Fibroblast of the conjunctiva (primary cell): ENCODE measurements around the gene KLHDC9.
A peak's percentile ranks its signal among the peaks of the same experiment; 100 is the strongest.
"Not testable (repeated sequence)": the region's sequence is repeated elsewhere in the genome, so short reads cannot be mapped to it uniquely, and the experiment has no call there.

Experiments
- DNase-seq: peaks from one replicate; pipeline ENCODE4 v3.0.0-alpha.2; 2010; ENCODE audit warnings: low read depth

Gene KLHDC9

DNA sequence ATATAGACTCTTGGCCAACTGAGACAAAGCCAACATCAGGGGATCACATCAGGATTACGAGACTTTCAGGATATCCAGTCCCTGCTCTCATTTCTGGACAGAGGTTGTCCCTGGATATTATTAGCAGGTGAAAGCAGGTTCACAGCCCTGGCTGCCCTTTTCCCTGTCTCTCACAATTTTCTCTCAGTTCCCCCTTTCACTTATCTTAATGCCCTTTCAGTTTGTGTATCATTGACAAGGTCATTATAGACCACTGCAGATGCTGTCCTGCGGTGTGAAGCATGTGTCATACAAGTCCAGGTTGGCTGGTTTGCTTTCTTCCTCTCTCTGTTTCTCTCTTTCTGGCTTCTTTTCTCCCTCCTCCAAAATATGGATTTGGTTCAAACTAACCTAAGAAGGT is 2.1 kb upstream of the KLHDC9 start:
- DNase-seq = no peak

DNA sequence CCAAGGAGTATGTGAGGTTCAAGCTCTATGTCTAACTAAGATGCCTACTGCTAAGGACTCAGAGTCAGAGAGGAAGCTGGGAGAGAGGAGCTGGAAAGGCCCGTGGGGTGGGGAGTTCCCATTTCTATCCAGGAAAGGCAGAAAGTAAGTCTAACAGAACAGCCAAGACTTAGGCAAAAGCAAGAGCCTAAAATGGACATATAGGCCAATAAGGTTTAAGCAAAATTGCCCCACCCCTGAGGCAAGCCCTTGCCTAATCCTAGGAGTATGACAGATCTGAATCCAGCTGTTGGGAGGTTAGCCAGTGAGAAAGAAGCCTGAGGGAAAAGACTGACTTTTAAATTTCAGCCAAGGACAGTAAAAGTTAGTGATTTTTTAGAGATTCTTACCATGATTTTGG is 1.6 kb upstream of the KLHDC9 start:
- peak; percentile 59 for DNase-seq

DNA sequence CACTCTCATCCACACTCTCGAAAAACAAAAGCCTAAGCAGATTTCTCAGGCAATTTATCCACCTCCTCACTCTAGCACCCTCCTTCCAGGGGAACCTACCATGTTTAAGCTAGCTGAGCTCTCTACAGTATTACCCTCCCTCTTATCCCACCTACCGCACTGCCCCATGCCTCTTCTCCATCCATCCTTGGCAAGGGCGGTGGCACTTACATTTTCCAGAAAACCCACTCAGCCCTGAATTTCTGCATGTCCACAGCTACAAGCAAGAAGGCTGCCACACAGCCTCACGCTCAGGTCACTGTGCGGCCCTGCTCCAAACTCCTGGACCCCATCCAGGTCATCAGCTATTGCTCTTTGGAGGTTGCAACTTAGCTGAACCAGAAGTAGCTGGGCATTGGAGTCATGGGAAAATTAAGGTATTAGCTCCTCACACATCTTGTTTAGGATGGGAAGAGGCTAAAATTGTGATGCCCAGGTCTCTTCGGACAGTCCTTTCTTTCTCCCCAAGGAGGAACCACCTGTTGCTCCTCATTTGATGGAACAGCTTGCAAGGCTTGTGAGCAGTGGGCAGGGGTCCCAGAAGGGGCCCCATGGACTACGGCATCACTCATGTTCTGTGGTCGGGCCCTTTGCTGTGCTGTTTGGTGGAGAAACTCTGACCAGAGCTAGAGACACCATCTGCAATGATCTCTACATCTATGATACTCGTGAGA is 1.1 kb downstream of the KLHDC9 start:
- DNase-seq = no peak

DNA sequence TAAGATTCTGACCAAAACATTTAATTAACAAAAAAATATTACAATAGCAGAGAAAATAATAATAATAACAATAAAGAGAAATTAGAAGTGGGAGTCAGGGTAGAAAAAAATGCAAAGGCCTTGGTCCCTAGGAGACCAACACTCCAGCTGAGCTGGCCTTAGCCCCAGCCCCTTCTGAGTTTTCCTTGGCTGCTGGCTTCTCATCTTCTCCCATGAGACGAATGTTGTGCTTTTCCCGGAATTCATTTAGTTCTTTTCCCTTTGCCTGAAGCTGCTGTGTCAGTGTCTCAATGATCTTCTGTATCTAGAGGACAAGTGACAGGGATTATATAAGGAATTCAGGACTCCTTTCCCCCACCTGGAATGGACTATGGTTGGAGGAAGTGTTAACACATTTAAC is 2.4 kb downstream of the KLHDC9 start:
- no peak for DNase-seq

DNA sequence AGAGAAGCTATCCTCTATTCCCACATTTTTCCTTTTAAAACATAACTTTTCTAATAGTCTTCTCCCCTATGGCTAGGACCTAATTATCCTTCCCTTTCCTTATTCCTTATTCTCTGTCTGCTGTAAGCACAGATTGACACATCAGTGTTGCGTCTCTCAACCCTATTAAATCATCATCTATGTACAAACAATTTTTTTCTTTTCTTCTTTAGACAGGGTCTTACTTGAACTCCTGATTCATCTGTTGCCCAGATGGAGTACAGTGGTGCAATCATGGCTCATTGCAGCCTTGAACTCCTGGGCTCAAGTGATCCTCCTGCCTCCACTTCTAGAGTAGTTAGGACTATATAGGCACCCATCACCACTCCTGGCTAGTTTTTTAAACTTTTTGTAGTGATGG is 8.3 kb downstream of the KLHDC9 start:
- DNase-seq = no peak

DNA sequence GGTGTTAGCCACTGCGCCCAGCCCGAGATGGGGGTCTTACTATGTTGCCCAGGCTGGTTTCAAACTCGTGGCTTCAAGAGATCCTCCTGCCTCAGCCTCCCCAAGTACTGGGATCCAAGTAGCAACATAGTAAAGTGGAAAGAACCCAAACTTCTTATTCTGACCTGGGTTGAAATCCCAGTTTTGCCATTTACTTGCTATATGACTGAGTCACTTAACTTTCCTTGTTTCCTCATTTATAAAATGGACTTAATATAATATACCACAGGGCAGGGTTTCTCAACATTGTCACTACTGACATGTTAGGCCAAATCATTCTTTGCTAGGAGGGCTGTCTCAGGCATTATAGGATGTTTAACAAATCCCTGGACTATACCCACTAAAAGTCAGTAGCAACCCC is 13.0 kb downstream of the KLHDC9 start:
- DNase-seq = no peak

DNA sequence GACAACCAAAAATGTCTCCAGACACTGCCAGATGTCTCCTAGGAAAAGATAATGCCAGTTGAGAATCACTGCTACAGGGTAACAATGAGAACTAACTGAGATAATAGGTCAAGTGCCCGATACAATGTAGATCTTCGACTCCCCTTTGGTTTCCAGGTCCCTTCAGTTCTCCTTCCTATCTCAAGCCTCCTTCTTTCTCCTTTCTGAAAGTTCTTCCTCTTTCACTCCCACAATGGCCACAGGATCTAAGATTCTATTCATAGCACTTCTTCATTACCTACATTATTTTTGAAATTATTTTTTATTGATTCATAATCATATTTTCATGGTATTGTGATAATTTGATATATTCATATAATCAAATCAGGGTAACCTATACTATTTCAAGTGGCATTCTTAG is 13.4 kb downstream of the KLHDC9 start:
- DNase-seq = no peak

DNA sequence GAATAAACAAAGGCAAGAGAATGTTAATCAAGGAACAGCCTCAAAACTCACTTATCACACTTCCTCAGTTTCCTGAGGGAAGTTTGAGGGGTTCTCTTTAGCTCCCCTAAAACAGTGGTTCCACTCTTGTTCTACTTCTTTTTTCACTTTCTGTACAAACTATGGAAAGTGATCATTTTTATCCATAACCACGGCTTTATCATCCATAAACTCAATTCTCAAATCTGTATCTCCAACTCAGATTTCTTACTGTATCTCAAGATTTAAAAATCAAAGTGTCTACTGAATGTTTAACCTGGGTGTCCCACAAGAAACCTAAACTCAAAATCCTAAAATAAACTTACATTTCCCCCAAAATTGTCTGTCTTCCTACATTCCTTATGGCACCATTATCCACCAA is 15.8 kb downstream of the KLHDC9 start:
- DNase-seq = no peak

DNA sequence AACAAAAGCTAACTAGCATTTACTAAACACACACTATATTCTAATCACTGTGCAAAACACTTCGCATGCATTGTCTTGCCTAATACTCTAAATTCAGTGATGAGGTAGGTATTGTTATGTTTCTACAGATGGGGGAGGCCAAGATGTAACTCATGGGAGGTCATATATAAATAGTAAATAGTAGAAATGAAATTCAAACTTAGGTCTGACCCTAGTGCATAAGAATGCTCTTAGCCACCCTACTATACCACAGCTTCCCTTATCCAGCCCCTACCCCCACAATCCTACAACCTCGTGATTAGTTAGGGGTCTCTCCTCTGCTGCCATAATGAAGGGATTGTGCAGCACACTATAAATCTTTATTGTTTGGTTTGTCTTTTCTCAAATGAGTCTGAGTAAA is 16.4 kb downstream of the KLHDC9 start:
- no peak for DNase-seq

DNA sequence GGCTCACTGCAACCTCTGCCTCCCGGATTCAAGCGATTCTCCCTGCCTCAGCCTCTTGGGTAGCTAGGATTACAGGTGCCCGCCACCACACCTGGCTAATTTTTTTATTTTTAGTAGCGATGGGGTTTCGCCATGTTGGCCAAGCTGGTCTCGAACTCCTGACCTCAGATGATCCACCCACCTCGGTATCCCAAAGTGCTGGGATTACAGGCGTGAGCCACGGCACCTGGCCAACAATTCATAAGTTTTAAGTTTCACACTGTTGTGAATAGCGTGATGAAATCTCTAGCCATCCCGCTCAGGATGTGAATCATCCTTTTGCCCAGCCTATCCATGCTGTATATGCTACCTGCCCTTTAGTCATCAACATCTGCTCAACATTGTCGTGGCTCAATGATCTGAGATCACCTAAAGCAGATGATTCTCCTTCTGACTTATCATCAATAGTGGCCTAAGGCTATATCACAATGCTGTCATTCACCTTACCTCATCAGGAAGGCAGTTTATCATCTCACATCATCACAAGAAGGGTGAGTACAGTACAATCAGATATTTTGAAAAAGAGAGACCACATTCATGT is 17.1 kb downstream of the KLHDC9 start:
- peak; percentile 93 for DNase-seq

DNA sequence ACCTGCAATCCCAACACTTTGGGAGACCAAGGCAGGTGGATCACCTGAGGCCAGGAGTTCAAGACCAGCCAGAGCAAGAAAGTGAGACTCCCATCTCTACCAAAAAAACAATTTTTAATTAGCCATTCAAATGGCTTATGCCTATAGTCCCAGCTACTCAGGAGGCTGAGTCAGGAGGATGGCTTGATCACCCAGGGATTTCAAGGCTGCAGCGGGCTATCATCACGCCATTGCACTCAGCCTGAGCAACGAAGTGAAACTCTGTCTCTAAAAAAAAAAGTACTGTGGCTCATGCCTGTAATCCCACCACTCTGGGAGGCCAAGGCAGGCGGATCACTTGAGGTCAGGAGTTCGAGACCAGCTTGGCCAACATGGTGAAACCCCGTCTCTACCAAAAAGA is 17.8 kb downstream of the KLHDC9 start:
- DNase-seq = not testable (repeated sequence)

DNA sequence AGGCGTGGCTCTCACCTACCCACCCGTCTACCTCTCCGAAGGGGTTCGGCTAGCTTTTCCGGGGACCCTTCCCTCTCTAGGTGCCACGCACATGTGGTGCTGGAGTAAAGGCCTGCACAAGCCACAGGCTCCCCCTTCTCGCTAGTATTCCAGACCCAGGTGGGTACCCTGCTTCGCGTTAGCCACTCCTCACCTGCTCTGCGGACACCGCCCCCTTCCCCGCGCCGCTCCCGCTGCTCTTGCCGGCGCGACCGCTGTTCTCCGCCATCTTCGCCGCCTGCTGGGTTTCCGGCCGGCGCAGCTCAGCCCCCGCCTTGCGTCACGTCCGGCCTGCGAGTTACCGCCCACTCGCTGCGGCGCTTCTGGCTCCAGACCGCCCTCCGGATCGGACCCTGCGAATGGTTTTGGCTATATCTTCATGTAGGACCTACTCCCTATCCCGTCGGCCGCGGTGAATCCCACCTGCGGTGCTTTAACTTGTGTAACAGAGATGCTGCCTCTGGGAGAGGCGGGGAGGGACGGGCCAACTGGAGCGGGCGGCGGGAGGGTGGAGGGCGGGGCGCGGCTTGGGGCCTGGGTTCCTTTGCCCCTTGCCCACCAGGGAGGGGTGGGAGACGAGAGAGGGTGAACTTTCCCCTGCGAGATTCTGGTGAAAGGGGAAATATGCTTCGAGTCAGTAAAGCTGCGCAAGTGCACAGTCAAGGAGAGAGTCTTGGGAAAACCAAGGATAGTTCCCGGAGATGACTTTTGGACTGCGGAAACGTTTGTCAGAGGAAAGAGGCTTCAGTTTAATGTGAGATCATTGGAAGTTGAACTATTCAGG is 19.8 kb downstream of the KLHDC9 start, which contains the start of the genes NIT1 and PFDN2:
TSS of gene NIT1 (plus strand) at position 347 of the 823 bp plus-strand sequence. CDS start at position 419, 72 bp downstream.
TSS of gene PFDN2 (minus strand) at position 279 of the 823 bp plus-strand sequence. CDS start at position 268, 11 bp downstream.
- DNase-seq = peak; percentile 71

DNA sequence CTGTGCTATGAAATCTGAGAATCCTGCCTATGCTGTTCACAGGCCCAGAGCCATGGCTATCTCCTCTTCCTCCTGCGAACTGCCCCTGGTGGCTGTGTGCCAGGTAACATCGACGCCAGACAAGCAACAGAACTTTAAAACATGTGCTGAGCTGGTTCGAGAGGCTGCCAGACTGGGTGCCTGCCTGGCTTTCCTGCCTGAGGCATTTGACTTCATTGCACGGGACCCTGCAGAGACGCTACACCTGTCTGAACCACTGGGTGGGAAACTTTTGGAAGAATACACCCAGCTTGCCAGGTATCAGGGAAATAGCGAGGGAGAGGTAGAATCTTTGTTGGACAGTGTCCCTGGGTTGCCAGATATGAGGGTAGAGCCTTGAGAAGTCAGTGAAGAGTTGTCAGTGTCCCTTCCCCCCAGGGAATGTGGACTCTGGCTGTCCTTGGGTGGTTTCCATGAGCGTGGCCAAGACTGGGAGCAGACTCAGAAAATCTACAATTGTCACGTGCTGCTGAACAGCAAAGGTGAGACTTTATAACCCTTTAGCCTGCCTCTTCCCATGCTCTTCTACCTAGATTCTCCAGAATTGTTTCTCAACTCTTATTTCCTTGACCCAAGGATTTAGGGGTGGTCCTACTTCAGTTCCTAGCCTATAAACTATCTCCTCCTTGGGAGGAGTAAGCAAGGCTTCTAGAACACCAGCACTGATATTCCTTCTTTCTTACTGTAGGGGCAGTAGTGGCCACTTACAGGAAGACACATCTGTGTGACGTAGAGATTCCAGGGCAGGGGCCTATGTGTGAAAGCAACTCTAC is 21.1 kb downstream of the KLHDC9 start:
- DNase-seq = peak; percentile 61

DNA sequence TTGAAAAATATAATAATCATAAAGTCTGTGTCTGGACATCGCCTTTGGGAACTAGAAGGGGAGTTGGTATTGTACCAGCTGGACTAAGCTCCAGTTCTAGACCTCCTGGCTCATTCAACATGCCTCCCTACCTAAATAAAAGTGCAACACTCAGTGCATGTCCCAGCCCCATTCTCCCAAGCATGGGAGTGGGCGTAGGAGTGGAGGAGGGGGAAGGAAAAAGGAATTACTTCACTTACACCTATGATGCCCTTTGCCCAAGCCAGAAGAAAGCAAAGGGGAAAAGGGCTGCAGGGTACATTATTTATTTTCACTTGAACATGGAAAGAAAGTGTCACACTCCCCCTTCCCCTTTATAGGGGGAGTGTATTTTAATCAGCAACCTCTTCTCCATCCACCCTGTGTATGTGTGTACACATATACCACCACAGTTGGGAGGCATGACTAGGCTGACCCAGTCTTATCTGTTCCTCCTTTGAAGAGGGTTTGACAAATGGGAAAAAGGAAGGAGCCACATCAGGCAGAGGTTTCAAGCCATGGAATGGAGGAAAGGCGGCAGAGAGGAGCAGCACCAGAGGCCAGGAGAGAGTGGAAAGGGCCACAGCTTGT is 23.0 kb downstream of the KLHDC9 start:
- DNase-seq = no peak

DNA sequence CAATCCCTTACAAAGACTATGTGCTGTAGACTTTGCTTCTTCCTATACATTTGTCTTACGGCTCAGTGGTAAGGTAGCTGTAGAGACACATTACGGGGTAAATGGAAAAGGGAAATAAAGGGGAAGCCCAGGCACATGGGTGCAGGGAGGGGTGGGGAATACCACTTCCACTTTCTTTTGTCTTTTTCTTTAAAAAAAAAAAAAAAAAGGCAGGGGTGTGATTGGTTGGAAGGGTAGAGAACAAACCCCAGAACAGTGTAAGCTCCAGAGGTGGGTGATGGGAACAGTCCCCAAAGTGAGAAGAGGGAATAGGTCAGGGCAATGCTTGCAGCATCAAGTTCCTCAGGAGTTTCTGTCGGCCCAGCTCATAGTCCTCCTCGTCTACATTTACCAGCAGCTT is 23.7 kb downstream of the KLHDC9 start:
- DNase-seq = no peak

DNA sequence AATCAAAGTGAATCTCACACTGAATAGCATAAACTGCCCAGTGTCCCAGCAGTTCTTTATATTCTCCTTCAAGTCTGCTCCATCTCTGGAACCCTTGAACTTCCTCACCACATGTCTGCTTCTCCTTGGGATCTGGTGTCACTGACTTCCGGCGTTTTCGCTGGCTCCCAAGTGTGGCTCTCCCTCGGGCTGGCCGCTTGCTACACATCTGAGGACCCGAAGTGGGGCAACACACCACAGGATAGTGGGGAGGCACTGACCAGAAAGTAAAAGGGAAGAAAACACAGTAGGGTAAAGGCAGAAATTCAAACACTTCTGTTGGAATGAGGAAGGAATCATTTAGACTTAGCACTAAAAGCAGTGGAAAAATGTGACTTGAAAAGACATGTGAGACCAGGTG is 24.8 kb downstream of the KLHDC9 start:
- DNase-seq = no peak

DNA sequence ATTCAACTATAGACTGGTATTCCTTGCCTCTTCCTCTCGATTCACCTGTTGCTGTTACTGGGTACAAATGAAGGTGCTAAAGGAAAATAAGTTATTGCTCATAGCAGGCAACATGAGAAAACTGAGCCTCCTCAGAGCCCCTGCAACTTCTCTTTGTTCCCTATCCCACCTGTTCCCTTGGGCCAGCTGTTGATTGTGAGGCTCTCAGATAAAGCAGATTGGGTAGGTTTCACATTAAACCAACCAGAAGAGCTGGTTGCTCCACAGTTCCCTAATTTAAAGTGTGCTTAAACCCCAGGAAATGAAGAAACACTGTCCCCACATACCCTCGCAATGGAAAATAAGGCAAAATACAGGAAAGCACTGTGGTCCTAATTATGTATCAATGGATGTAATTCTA is 29.5 kb downstream of the KLHDC9 start:
- DNase-seq = no peak

DNA sequence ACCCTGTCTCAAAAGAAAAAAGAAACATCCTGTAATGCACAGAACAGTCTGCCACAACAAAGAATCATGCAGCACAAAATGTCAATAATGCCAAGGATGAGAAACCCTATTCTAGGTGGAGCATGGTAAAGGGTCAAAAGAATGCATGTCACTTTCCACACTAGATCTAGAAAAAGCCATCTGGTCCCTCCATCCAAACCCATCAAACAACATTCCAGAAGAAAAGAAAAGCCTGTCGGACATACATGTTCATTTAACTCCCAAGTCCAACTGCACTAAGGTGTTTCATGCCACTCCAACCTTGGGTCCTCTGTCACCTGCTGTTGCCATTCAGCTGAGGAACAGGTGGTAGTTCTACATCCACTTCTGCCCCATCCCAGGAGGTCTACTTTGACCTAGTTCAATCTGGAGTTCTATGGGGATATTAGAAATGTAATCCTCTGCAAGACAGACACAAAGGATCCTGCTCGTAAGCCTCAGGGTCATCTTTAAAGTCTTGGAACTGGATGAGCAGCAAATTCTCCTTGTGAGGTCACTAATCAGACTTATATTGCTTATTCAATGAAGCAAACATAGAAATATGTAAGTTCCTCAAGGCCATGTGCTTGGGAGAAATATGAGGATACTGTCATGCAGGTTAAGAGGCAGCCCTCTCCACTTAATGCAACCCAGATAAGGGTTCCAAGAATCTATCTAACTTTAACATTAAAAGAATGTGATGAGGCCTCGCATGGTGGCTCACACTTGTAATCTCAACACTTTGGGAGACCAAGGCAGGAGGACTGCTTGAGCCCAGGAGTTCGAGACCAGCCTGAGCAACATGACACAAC is 30.6 kb downstream of the KLHDC9 start:
- DNase-seq = no peak

DNA sequence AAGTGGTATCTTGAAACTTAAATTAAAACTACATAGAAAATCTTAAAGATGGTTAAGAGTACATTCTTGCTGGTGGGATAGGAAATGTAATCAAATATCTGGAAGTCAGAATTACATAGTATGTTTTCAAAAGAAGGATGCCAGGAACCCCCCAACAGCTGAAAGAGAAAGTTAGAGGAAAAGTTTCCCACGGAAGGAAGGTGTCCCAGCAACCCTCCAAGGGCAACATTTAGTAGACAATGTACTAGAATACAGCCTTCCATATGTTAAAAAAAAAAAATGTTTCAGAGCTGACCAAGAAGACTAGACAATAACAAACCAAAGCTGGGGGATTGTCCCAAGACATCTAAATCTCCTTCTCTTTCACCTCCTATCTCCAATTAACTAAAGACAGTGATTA is 32.1 kb downstream of the KLHDC9 start:
- DNase-seq = no peak

DNA sequence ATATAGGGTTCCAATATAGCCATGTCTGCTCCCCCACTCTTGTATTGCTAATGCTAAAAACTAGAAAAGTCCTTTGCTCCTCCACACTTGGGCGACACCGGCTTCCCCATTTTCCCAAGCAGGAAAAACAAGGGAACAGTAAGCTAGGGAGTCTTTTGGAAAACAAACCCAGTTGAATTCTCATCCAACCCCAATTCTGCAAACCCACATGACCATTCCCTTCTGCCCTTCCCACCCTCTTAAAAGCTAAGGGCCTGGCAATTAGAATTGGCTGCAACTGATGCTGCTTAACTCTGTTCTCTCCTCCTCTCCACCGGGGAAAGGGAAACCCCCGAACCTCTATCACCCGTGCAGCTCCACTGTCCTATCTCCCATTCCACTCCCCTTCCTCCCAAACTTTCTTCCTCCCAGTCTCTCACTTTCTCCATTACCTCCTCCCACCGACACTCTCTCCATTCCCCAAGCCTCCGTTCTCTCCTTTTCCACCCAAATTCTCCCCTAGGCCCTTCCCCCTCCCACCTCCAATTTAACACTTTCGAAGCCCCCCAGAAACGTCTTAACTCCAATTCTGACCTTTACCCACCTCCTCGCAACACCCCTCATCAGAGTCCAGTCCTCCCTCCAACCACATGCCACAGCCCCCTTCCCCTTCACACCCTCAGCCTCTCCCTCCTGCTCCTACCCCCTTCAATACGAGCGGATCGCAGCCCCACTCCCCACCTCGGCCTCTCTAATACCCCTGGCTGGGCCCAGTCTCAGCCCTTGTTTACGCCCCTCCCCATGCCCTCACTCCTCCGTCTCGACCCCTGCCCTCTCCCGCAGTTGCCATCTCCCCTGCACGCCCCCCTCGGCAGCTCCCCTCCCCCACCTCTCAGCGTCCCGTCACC is 33.6 kb downstream of the KLHDC9 start:
- no peak for DNase-seq
